ENCODE measurements around the gene CHST4.
A peak's percentile ranks its signal among the peaks of the same experiment; 100 is the strongest.
"Not testable (repeated sequence)": the region's sequence is repeated elsewhere in the genome, so short reads cannot be mapped to it uniquely, and the experiment has no call there.

The CHST4 gene

DNA sequence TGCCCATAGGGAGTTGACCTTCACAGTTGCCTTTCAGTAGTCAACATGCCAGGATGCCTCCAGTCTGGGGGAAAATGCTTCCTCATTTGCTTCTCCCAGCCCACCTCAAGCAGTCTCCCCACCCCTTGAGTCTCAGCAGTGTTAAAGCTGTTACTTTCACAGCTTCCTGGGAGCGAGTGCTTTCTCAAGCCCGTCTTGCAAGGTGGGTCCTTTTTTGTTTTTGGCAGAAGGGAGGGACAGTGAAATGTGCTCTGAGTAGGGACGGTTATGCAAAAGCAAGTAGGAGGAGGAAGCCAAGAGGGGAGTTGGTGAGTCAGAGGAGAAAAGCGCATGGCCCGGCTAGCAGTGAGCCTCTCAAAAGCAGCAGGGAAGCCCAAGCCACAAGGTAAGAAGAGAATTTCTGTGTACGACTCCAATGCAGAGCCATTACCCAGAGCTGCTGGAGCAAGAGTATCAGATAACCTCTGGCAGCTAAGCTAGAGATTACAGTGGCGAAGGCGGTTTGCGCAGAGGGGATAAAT lies at the start of gene CHST4:
TSS of gene CHST4 (plus strand) at position 316 of the 521 bp plus-strand sequence. CDS start 10,252 bp downstream, outside the sequence.
- DNase-seq = no peak

DNA sequence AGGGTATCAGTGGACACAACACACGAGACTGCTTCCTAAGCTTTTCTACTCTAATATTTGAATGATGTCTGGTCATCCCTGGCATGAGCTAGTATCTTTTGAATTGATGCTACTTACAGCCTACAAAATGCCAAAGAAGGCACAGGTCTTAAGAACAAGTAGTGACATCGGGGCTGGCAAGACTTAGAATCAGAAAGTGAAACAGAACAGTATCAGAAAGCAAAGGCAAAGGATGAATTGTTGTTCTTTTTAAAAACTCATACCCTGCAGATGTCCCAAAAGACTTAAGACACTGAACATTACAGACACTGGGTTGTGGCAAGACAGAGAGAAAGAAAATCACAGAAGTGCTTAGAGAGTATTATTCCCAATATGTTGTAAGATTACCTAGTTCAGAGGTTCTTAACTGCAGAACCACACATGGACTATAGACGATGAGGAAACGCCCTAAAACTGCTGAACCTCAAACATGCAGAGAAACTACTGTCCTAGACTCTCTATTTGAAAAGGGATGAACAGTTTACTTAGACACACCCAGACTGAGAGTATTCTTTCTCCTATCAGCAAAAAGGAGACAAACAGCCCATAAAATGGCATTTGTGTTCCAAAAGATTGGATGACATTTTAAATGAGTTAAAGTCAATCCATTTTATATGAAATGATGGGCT lies 49.6 kb upstream of the CHST4 start:
- no peak for DNase-seq

DNA sequence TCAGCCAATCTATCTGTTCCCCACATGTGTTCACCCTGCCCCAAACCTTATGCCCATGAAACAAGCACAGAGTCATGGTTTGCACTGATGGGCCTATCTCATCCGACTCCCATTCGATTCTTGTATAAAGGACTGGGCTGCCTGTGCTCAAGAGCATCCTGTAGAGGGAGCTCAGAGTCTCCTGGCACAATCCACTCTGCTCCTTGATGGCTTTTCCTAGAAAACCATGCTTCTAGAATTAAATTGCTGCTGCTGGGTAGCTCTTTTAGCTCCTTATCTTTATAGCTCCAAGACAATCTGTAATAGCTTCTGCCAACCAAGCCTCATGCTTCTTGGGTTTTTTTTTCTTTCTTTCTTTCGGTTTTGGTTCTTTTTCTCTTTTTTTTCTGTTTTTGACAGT lies 46.8 kb upstream of the CHST4 start:
- DNase-seq = no peak

DNA sequence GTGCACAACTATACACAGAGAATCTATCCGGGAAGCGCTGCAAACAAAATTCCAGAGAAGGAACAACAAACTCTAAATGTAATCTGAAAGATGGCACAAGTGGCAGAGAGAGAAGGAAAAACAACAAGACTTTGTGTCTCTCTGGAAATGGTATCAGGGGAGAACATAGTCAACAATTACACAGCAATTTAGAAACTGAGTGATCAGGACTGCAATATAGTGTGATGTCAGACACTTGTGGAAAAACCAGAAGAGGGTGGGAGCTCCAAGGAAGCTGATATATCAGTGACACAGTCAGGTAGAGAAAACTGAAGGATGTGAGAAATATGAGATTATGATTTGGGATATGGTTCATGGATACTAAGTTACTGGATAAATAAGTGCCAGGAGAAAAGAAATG lies 45.3 kb upstream of the CHST4 start:
- DNase-seq = no peak

DNA sequence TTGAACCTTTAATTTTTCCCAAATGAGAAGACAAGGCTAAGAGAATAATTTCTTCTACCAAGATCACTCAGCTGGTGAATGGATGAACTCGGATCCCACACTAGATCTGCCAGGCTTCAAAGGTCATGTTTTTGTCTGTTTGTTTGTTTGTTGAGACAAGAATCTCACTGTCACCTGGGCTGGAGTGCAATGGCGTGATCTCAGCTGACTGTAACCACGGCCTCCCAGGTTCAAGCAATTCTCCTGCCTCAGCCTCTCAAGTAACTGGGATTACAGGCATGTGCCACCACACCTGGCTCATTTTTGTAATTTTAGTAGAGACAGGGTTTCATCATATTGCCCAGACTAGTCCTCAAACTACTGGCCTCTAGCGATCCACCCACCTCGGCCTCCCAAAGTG lies 43.7 kb upstream of the CHST4 start:
- DNase-seq = no peak

DNA sequence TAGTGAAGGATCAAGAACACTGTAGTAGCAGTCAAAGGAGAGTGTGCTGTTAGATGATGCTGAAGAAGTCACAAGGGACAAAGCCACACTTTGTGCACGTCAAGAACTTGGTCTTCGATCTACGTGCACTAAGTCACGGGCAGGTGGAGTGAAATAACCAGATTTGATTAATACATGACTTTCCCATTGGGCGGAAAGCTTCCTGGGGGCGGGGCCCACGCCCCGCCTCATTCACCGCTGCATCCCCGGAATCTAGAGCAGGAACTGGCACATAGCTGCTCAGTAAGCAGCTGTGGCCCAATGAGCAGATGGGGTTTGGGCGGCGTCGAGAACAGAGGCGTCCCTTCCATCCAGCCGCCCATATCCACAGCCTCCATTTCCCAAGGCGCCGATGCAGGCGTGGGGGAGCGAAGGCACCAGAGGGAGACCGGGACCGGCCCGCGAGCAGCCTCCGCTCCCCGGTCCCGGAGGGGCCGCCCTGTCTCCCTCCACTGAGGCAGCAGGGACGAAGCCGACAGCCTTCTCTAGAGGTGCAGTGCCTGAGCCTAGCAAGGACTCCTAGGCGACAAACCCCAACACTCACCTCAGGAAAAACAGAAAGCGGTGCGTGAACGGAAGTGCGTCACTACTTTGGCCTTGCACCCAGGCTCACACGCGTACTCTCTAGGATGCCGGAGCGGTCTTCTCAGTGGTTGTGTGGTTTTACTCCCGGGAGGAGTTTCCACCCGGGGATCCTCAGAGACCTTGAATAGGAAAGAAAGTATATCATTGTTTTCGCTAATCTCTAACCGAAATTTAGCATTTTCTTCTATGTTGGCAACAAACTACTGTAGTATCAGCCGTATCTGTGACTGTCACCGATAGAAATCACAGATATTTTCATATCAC lies 42.0 kb upstream of the CHST4 start:
- peak; percentile 91 for DNase-seq

DNA sequence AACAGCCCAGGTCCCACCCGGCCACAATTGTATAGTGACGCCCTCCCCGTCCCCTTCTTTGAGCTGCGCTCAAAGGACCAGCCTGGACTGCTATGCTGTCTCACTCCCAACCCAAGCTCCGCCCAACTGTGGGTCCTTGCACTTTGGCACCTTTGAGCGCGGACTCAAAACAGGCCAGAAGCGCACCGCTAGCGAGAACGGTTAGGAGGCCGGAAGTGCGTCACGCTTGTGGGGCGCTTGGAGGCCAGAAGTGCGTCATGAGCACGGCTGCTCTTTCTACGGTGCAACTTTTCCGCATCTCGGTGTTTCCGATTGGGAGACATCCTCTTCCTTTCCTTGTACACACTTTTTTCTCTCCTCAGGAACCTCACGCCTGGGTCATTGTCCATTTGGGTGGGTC lies 37.1 kb upstream of the CHST4 start, which contains the start of gene ZNF19:
TSS of gene ZNF19 (minus strand) at position 203 of the 400 bp plus-strand sequence. CDS start 7,210 bp downstream, outside the sequence.
- DNase-seq = no peak

DNA sequence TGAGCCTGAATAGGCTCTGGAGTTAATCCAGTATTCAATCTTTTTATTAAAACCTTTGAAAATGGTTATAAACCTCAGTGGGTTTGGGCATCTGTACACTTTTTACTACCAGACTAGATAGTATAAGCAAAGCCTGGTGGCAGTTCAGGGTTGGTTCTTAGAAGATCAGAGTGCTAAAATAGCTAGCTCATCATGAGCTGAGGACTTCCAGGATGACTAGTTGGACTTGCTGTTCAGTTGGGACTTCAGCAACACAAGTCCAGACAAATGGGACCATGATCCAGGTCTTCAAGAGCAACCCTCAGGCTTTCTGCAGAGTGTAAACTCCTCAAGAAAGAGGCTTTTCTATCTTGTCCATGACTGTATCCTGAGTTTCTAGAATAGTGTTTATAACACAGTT lies 35.9 kb upstream of the CHST4 start:
- no peak for DNase-seq

DNA sequence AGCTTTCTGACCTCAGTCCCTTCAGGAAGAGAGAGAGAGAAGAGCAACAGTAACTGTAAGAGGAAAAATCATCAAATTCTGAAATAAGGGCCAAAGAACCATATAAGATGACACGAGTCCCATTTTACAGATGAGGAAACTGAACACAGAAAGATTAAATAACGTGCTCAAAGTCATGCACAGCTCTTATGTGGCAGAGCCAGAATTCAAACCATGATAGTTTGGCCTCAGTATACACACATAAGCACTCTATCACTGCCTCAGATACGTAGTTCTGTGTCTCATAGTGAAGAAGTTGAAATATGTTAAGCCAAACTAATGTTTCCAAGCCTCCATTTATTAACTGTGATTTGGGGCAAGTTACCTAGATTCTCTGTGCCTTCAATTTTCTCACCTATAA lies 35.2 kb upstream of the CHST4 start:
- no peak for DNase-seq

DNA sequence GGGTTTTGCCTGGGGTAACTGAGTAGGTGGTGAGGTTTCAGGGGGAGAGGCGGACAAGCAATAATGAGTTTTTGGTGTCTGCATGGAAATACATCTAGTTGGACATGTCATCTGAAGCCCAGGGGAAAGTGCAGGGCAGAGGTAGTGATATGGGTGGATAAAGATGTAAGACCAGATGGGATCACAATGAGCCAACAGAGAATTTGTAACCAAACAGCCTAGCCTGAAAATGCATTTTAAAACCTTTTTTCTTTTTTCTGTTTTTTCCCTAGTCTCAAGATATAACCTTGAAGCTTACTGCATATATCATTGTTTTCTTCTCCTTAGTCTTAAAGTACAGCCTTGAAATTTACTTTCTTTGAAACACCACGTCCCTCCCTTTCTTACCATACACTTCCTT lies 33.4 kb upstream of the CHST4 start:
- no peak for DNase-seq

DNA sequence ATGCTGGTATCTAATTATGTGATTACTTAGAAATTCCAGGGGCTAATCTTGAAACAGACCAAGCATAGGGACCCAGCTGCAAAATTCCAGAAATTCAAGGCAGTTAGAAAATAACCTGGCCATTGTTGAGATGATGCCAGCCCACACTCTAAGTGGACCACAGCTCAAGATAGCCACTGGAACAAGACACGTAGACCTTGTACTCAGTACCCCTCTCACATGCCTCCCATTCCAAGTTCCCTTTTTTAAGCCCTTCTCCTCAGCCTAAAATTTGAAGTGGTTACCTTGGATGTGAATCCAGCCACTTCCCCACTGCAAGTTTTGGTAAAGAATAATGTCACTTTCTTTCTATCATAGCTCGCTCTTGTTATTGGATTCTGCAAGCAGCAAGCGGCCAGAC lies 33.0 kb upstream of the CHST4 start:
- DNase-seq = no peak

DNA sequence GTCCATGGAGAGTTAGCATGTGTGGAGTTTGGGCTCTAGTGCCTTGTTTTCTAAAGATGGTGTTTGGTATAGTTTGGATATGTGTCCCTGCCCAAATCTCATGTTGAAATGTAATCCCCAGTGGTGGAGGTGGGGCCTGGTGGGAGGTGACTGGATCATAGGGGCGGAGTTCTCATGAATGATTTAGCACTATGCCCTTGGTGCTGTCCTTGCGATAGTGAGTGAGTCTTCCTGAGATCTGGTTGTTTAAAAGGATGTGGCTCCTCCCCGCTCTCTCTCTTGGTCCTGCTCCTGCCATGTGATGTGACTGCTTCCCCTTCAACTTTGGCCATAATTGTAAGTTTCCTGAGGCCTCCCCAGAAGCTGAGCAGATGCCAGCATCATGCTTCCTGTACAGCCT lies 28.2 kb upstream of the CHST4 start:
- no peak for DNase-seq

DNA sequence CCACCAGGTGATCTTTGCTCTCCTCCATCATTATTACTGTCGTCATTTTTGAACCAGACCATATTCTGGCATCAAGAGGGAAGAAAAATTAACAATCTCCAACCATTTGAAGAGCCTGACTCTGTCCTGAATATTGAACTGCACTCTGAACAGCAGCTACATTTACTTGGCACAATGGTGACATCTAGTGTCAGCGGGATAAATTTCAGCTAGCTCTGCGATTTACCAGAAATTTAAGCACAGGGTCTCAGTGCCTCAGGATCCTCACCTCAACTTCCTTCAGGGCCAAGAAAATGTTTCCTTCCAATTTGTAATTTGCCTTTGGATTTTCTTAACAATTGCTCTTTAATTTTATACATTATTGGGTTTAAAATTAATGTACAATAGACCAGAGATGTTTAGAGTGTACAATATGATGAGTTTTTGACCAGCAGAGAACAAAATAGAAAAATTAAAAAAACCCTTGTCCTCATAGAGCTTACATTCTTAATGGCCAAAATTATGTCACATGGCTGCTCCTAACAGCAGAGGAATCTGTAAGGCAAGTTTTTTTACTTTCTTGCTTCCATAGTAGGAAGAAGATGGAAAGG lies 26.4 kb upstream of the CHST4 start:
- DNase-seq = no peak

DNA sequence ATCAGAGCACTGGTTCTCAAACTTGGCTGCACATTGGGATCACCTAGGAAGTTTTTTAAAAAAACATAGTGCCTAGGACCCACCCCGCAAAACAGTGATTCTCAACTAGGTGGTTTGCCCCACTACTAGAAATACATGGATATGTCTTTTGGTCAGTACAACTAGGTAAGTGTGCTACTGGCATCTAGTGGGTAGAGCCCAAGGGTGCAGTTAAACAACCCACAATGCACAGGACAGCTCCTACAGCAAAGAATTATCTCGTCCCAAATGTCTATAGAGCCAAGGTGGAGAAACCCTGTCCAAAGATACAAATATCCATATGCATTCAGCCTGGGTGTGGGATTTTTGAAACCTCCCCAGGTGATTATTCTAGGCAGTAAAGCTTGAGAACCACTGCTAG lies 25.3 kb upstream of the CHST4 start:
- DNase-seq = no peak

DNA sequence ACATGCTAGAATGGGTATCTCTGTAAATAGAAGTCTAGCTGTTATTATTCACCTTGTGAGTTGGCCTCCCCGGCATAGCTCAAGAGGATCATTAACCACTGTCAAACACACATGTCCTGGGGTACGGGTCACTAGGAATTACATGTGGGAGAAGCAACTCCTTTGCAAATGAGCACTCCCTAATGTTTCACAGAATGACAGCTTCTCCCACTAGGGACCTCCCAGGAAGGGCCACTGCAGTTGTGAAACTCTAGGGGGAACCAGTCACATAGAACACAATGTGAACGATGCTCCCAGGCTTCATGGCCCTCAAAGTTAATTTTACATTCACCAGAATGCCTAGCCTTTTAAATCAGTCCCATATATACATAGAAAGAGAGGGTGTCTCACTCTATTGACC lies 24.7 kb upstream of the CHST4 start:
- DNase-seq = no peak

DNA sequence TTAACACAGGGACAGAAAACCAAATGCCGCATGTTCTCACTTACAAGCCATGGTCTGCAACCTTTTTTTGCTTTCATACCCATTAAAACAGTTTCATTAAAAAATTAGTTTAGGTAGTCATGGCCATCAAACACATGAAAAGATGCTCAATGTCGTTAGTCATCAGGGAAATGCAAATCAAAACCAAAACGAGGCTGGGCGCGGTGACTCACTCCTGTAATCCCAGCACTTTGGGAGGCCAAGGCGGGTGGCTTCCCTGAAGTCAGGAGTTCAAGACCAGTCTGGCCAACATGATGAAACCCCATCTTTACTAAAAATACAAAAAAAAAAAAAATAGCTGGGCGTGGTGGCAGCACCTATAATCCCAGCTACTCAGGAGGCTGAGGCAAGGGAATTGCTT lies 22.2 kb upstream of the CHST4 start:
- DNase-seq = not testable (repeated sequence)

DNA sequence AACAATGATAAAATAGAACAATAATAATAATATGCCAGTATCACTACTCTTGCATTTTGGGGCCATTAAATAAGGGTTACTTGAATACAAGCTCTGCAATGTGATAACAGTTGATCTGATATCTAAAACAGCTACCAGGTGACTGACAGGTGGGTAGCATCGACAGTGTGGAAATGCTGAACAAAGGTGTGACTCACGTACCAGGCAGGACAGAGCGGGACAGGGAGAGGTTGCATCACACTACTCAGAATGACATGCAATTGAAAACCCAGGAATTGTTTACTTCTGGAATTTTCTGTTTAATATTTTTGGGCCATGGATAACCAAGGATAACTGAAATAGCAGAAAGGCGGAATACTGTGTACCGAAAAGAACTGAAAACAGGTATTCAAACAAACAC lies 21.3 kb upstream of the CHST4 start:
- no peak for DNase-seq

DNA sequence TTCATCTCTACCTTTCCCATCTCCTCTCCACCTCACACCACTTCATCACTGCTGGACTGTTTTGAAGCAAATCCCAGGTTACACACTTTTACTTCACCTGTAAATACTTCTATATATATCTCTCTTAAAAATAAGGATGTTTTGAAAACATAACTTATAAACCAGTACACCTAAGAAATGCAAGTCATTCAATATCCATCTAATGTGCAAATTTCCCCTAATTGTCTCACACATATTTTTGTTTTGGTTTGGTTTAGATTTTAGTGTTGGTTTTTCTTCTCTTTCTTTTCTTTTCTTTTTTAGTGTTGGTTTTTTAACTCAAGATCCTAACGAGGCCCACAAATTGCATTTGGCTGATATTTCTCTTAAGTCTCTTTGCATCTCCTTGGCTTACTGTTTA lies 19.2 kb upstream of the CHST4 start:
- DNase-seq = no peak

DNA sequence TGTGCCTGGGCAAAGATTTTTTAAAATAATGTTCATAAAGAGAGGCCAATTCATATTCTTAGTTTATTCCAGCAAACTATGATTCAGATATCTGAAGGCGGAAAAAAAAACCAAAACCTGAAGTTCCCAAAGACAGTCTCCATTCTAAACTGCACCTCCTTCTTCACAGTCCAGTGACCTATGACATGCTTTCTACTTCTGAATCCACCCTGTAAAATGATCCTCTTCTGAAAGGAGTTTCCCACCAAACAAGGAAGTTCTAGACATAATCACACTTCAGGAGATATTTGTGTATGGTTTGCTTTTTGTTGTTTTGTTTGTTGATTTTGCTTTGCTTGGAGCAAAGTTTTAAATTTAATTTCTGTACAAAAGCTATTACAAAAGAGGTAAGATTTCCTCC lies 12.9 kb upstream of the CHST4 start:
- DNase-seq = no peak

DNA sequence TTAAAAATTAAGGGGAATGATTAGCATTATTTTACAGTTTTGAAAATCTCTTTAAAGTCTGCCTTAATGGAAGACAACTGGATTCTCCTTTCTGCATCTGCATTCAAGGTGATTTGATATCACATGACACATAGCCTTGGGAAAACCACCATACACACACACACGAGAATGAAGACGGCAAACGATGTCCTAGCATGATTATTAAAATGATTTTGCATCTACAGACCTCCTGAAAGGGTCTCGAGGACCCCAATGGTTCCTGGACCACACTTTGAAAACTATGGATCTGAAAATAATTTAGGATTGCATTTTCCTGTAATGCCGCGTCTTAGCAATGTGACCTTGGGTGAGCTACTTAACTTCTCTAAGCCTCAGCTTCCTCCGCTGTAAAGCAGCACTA lies 11.8 kb upstream of the CHST4 start:
- no peak for DNase-seq

DNA sequence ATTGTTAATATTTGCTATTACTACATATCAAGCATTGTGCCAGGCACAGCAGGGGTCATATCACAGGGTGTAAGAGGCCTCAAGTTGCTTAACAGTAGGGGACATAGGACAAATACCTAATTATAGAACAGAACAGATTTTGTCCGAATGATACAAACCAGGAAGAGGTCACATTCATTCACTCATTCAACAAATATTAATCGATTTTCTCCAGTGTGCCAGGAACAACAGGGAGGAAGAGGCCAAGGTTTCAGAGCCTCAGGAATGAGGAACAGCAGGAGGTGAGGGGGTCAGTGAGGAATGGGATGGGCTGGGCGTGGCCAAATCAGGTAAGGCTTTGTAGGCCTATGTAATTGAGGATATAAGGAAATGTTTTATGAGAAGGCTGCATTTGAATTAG lies 11.2 kb upstream of the CHST4 start:
- no peak for DNase-seq

DNA sequence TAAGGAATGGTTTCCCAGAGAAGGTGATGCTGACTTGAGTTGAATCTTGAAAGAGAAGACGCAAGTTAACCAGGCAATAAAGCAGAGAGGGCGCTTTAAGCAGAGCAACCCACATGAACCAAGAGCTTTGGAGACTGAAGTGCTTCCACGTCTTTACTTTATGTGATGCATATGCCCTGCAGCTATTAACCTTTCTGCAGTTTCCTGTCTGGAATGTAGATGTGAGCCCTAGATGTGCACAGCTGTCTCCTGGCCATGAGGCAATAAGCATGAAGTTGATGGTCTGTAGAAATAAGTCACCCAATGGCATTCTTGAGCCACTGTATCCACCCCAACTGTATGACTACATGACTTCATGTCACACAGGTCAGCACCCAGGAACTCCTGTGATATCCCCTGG lies 5.7 kb upstream of the CHST4 start:
- no peak for DNase-seq
